GM18526 (cell line): Measurements from ENCODE around the gene SLC27A2.

Source experiments
- POLR2A ChIP-seq: IDR thresholded peaks from 3 replicates; pipeline ENCODE4 v1.6.1; 2011; ENCODE audit not compliant: insufficient read length; ENCODE audit errors: extremely low read depth

Gene SLC27A2

DNA sequence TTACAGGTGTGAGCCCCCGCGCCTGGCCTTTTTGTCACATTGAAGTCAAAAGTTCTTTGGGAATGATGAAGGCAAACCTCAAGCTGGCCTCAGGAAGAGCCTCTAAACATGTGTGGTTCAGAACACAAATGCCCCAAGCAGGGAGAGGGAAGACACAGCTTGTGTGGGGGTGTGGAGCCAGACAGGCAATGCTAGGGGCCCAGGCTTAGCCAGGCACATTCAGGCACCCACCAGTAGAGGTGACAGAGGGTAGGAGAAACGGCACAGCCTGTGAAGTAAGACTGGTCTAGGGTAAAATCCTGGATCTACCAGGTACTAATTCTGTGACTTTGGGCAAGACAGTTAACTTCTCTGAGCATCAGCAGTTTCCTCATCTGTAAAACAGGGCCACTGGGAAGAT is 80.0 kb downstream of the SLC27A2 start:
- TF ChIP-seq POLR2A: no peak

DNA sequence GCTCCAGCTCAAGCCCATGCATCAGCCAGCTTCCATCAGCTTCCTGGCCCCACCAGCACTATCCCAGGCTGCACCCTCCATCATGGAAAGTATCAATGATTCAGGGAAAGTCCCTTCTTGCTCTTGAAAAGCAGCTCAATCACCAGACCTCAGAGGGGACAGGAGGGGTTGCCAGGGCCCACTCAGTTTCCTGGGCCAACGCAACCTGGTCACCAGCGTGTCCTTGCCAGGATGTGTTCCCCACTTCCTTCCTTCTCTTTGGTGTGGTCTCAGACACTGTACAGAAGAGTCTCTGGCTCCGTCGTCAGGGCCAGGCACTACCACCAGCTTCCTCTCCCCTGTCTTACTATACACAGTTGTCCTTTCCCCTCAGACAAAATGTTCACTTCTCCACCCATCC is 80.5 kb downstream of the SLC27A2 start:
- TF ChIP-seq POLR2A: no peak

DNA sequence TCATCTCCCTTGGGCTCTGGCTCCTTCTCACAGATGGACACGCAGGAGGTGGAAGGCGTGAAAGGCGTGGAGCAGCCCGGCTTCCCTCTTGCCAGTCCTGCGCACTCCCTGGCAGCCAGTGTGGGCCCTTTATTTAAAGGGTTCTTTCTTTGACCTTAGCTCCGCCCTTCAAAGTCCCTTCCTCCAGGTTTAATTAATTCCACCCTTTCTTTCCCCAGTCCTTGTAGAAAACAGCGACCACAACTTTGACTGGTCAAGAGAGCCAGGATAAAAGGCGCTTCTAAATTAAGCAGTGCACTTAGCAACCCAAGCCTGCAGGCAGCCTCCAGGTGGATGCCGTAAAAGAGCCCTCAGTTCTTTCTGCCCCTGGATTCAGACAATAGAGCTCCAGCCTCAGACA is 83.6 kb downstream of the SLC27A2 start, which contains the start of gene HDC:
Gene HDC (minus strand): TSS at position 107 of the 400 bp plus-strand sequence. CDS start 103 bp downstream, at position 4.
- TF ChIP-seq POLR2A: no peak

GRCh38 chr15:50267577-50267976 is 85.6 kb downstream of the SLC27A2 start:
- no peak for TF ChIP-seq POLR2A

GRCh38 chr15:50275091-50275490 is 93.1 kb downstream of the SLC27A2 start:
- TF ChIP-seq POLR2A: no peak

DNA sequence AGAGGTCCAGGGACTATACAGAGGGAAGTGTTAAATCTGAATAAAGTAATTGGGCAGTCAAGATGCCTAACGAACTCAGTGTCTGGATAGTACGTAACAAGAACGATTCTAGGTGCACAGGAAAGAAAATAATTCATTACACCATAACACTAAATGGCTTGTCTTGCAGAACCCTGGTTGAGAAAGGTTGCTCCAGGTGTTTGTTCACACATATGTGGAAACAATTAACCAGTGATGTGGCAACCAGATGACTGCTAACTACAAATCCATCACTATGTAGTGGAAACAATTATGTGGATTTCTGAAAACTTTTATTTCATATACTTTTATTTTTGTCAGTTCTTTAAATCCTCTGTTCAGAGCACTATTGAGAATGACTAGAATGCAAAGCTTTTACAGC is 93.9 kb downstream of the SLC27A2 start:
- no peak for TF ChIP-seq POLR2A

GRCh38 chr15:50277370-50277769 is 95.4 kb downstream of the SLC27A2 start:
- TF ChIP-seq POLR2A: no peak

- TF ChIP-seq POLR2A: no peak
These were observed 96.5 kb downstream of the SLC27A2 start for GRCh38 chr15:50278496-50278895.

DNA sequence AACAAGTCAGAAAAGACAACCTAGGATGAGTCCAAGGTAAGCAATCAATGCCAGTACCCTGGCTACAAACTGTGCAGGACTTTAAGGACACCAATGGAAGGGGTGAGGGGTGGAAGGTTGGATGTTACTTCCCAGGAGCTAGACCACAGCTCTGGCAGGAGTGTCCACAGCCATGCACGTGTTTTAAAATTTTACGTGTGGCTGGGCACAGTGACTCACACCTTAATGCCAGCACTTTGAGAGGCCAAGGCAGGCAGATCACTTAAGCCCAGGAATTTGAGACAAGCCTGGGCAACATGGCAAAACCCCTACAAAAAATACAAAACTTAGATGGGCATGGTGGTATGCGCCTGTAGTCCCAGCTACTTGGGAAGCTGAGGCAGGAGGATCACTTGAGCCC is 98.3 kb downstream of the SLC27A2 start:
- TF ChIP-seq POLR2A: no peak

GRCh38 chr15:50281427-50281826 is 99.4 kb downstream of the SLC27A2 start:
- no peak for TF ChIP-seq POLR2A
